Esophagus squamous epithelium (tissue), 5 donors: ENCODE measurements around the gene GREM2. TPM values are rescaled to one million over a fixed set of nuclear protein-coding genes. Genes with fewer than 3 reads are reported as not detected.

Experiments used
- DNase-seq: peaks from one replicate; lab custom pipeline; 2025; lab: John Stamatoyannopoulos, UW
- H3K27ac ChIP-seq, 4 donors: fragments of 200-600 bp; sonication (generic); one replicate each; pipeline ENCODE4 v1.5.1; 2016 to 2019; ENCODE audit warnings: mild to moderate bottlenecking in 1 of 4
- H3K27me3 ChIP-seq, 4 donors: fragments of 200-600 bp; sonication (generic); 1 replicate in 3 of 4; 2 replicates in 1 of 4; pipeline versions ENCODE4 v1.5.1 to v1.6.0; 2017 to 2021; ENCODE audit warnings: antibody characterized with exemption in 1 of 4
- H3K36me3 ChIP-seq, 3 donors: fragments of 200-600 bp; sonication (generic); one replicate each; pipeline ENCODE4 v1.5.1; 2016 to 2019
- H3K4me1 ChIP-seq, 3 donors: fragments of 200-600 bp; sonication (generic); one replicate each; pipeline ENCODE4 v1.5.1; 2017 to 2019
- H3K4me3 ChIP-seq, 4 donors: fragments of 200-600 bp; sonication (generic); 1 replicate in 3 of 4; 2 replicates in 1 of 4; pipeline ENCODE4 v1.5.1; 2016 to 2019; ENCODE audit warnings: mild to moderate bottlenecking in 2 of 4, moderate library complexity in 1 of 4
- H3K9me3 ChIP-seq, 3 donors: fragments of 200-600 bp; sonication (generic); one replicate each; pipeline ENCODE4 v1.5.1; 2016 to 2019
- CTCF ChIP-seq, 6 experiments: fragments of 450-650 bp in 4 of 6; fragments of 200-600 bp in 2 of 6; sonication (generic) in 2 of 6; IDR thresholded peaks; one replicate each; pipeline ENCODE4 v1.5.1; 2016 to 2019; ENCODE audit warnings: antibody characterized with exemption in 6 of 6, mild to moderate bottlenecking in 4 of 6, moderate library complexity in 4 of 6
- POLR2A ChIP-seq, 4 donors: fragments of 450-650 bp; IDR thresholded peaks; one replicate each; pipeline ENCODE4 v1.6.1; 2017; ENCODE audit warnings: antibody characterized with exemption in 4 of 4, mild to moderate bottlenecking in 4 of 4, moderate library complexity in 3 of 4
- WGBS, 2 donors: methylation state at CpG; one replicate each; pipeline ENCODE4 v1.1.5; 2018; 5-methylcytosine and 5-hydroxymethylcytosine counted together
- intact Hi-C: fragments of 100-400 bp; cut with DNase I; formaldehyde crosslinking; loops from one replicate; pipeline ENCODE4 v1.15.0; 2022
- total RNA-seq, 4 donors: library from RNA; depleted of rRNA; stranded (reverse); fragments of >200 nt; gene quantifications; one replicate each; pipeline ENCODE4 v1.1.0, GENCODE V29; 2016
- donor health status: DM: yes; HTN: yes; CAD: no.

GREM2 gene
- total RNA-seq, 4 donors from 2014 or later: 0.45 to 8.8 (median 0.74) TPM

- Histone ChIP-seq H3K9me3 (peaks cover 0 to 6% (median 0%) of the 10 kb centered on the region in 3 donors), H3K4me1 (no peaks in the 10 kb centered on the region), H3K4me3 (no peak overlapping the region), H3K27ac (no peak overlapping the region), H3K27me3 (no peaks in the 10 kb centered on the region), H3K36me3 (no peaks in the 10 kb centered on the region)
- intact Hi-C loops: no loop called here
- TF ChIP-seq POLR2A (IDR thresholded peaks at IDR 0.05): no peak
- no peak for TF ChIP-seq CTCF (IDR thresholded peaks at IDR 0.05)
- WGBS, 2 donors: 69 to 72% methylated on average over 4 of the region's 4 CpGs
- no peak for DNase-seq
Measured at GRCh38 chr1:240475832-240476231, 136.1 kb downstream of the GREM2 start.

GRCh38 chr1:240474133-240474614 is 137.8 kb downstream of the GREM2 start:
- no peaks in the 10 kb centered on the region for H3K27me3 ChIP-seq
- no peak for DNase-seq
- H3K36me3 ChIP-seq: no peaks in the 10 kb centered on the region
- intact Hi-C loops: no loop called here
- WGBS, 2 donors: 35 to 42% methylated on average over 5 of the region's 5 CpGs
- no peaks in the 10 kb centered on the region for H3K4me1 ChIP-seq
- H3K9me3 ChIP-seq: peaks cover 0 to 6% (median 0%) of the 10 kb centered on the region in 3 donors
- no peak for TF ChIP-seq CTCF (IDR thresholded peaks at IDR 0.05)
- no peak for TF ChIP-seq POLR2A (IDR thresholded peaks at IDR 0.05)
- no peak overlapping the region for H3K27ac ChIP-seq
- no peak overlapping the region for H3K4me3 ChIP-seq

GRCh38 chr1:240468656-240469055 is 143.3 kb downstream of the GREM2 start:
- intact Hi-C loops: no loop called here
- Histone ChIP-seq H3K4me3 (no peak overlapping the region), H3K9me3 (no peaks in the 10 kb centered on the region), H3K36me3 (no peaks in the 10 kb centered on the region), H3K27ac (no peak overlapping the region), H3K4me1 (no peaks in the 10 kb centered on the region), H3K27me3 (no peaks in the 10 kb centered on the region)
- no peak for TF ChIP-seq POLR2A (IDR thresholded peaks at IDR 0.05)
- TF ChIP-seq CTCF (IDR thresholded peaks at IDR 0.05): no peak
- WGBS, 2 donors: 56 to 64% methylated on average over 7 of the region's 7 CpGs
- DNase-seq: no peak

GRCh38 chr1:240467895-240468294 is 144.1 kb downstream of the GREM2 start:
- H3K27me3 ChIP-seq: no peaks in the 10 kb centered on the region
- no peaks in the 10 kb centered on the region for H3K9me3 ChIP-seq
- no peak overlapping the region for H3K4me3 ChIP-seq
- no peak for TF ChIP-seq CTCF (IDR thresholded peaks at IDR 0.05)
- no peaks in the 10 kb centered on the region for H3K4me1 ChIP-seq
- no peak for DNase-seq
- intact Hi-C loops: no loop called here
- no peak overlapping the region for H3K27ac ChIP-seq
- H3K36me3 ChIP-seq: no peaks in the 10 kb centered on the region

GRCh38 chr1:240466509-240466908 is 145.4 kb downstream of the GREM2 start:
- WGBS, 2 donors: 60 to 82% methylated on average over 1 to 4 of the region's 4 CpGs
- Histone ChIP-seq H3K27me3 (no peaks in the 10 kb centered on the region), H3K4me3 (no peak overlapping the region), H3K36me3 (no peaks in the 10 kb centered on the region), H3K9me3 (no peaks in the 10 kb centered on the region), H3K4me1 (no peaks in the 10 kb centered on the region), H3K27ac (no peak overlapping the region)
- no peak for TF ChIP-seq POLR2A (IDR thresholded peaks at IDR 0.05)
- TF ChIP-seq CTCF (IDR thresholded peaks at IDR 0.05): no peak
- no peak for DNase-seq
- intact Hi-C loops: no loop called here
